Natural killer cell (primary cell): Measurements from ENCODE around the gene TNFRSF12A. TPM values are rescaled to one million over a fixed set of nuclear protein-coding genes. Genes with fewer than 3 reads are reported as not detected.

Experiments
- ATAC-seq, 3 donors: fragments of 150-1000 bp in 2 of 3; fragments of 200-7000 bp in 1 of 3; cut with Tn5 transposase; 1 replicate in 1 of 3; 2 replicates in 2 of 3; pipeline ENCODE4 v1.10.0; 2021; ENCODE audit warnings: mild to moderate bottlenecking in 2 of 3, moderate library complexity in 2 of 3
- DNase-seq, 2 donors: peaks; one replicate each; pipeline versions ENCODE4 v3.0.0 to v3.0.0-alpha.2; 2013 to 2021; ENCODE audit warnings: mixed read lengths in 1 of 2
- H3K27ac ChIP-seq: one replicate; pipeline ENCODE4 v1.5.1; 2013; ENCODE audit warnings: mild to moderate bottlenecking, low read length
- H3K27me3 ChIP-seq: one replicate; pipeline ENCODE4 v1.6.1; 2013; ENCODE audit warnings: low read length; ENCODE audit not compliant: control insufficient read depth, insufficient read depth
- H3K36me3 ChIP-seq: one replicate; pipeline ENCODE4 v1.6.1; 2013; ENCODE audit warnings: low read length; ENCODE audit not compliant: control insufficient read depth, insufficient read depth
- H3K4me1 ChIP-seq: one replicate; pipeline ENCODE4 v1.6.1; 2013; ENCODE audit warnings: low read length; ENCODE audit not compliant: control insufficient read depth, insufficient read depth
- H3K4me3 ChIP-seq: one replicate; pipeline ENCODE4 v1.5.1; 2013; ENCODE audit warnings: low read length
- H3K9me3 ChIP-seq: one replicate; pipeline ENCODE4 v1.6.1; 2013; ENCODE audit warnings: low read length; ENCODE audit not compliant: control insufficient read depth, insufficient read depth
- H3K27ac Mint-ChIP-seq, 2 donors: one replicate each; pipeline ENCODE4 v1.8.0; 2022; ENCODE audit warnings: mild to moderate bottlenecking in 2 of 2, mixed read lengths in 2 of 2, moderate library complexity in 1 of 2
- H3K27me3 Mint-ChIP-seq, 2 donors: one replicate each; pipeline ENCODE4 v1.8.0; 2022; ENCODE audit warnings: low read depth in 2 of 2, mixed read lengths in 2 of 2
- H3K36me3 Mint-ChIP-seq: one replicate; pipeline ENCODE4 v1.8.0; 2022; ENCODE audit warnings: mixed read lengths
- H3K4me1 Mint-ChIP-seq, 2 donors: one replicate each; pipeline ENCODE4 v1.8.0; 2022; ENCODE audit warnings: mixed read lengths in 2 of 2
- H3K4me3 Mint-ChIP-seq: one replicate; pipeline ENCODE4 v1.8.0; 2022; ENCODE audit warnings: mild to moderate bottlenecking, moderate library complexity, mixed read lengths
- H3K9me3 Mint-ChIP-seq, 2 donors: one replicate each; pipeline ENCODE4 v1.8.0; 2022; ENCODE audit warnings: mixed read lengths in 2 of 2
- CTCF ChIP-seq: fragments of 200-600 bp; IDR thresholded peaks from one replicate; pipeline ENCODE4 v1.8.0; 2022; ENCODE audit warnings: antibody characterized with exemption
- WGBS: methylation state at CpG from one replicate; pipeline ENCODE4 v1.1.7; 2013; ENCODE audit warnings: missing lambda C conversion rate; ENCODE audit not compliant: insufficient coverage; 5-methylcytosine and 5-hydroxymethylcytosine counted together
- intact Hi-C: fragments of 100-400 bp; cut with micrococcal nuclease; formaldehyde crosslinking; loops from one replicate; pipeline ENCODE4 v1.14.2; 2022
- total RNA-seq, 4 donors: library from RNA; stranded (reverse); fragments of 120-200 nt in 1 of 4; gene quantifications; one replicate each; pipeline versions ENCODE4 v1.2.3 to v1.2.4, GENCODE V29; 2013 to 2022

TNFRSF12A gene
- total RNA-seq, 3 donors from 2014 or later (not counting 1 experiment from before 2014, with no cell fraction given) = 2.4 to 3.7 (median 3.1) TPM

GRCh38 chr16:3057181-3058138 lies 37.3 kb downstream of the TNFRSF12A start:
- Mint-ChIP-seq H3K4me1 (peaks cover 30 to 58% of the 10 kb centered on the region in 2 donors), H3K27ac (peak overlapping the region; percentile 41 to 77), H3K4me3 (peak overlapping the region; percentile 93), H3K36me3 (no peaks in the 10 kb centered on the region), H3K27me3 (no peaks in the 10 kb centered on the region), H3K9me3 (no peaks in the 10 kb centered on the region)
- WGBS = 81% methylated on average over 22 of the region's 22 CpGs
- ATAC-seq = no peak
- Histone ChIP-seq H3K36me3 (peaks cover 15% of the 10 kb centered on the region), H3K27me3 (no peaks in the 10 kb centered on the region), H3K9me3 (no peaks in the 10 kb centered on the region), H3K4me3 (peak overlapping the region; percentile 93), H3K27ac (no peak overlapping the region), H3K4me1 (peaks cover 67% of the 10 kb centered on the region)
- DNase-seq = no peak
- intact Hi-C loops = loop anchor here (5.0 kb wide), 1 partner anchor 40 kb away; the partner anchor contains the start of gene ZSCAN10
- TF ChIP-seq CTCF = no peak

- Mint-ChIP-seq H3K4me1 (peaks cover 30 to 60% of the 10 kb centered on the region in 2 donors), H3K9me3 (no peaks in the 10 kb centered on the region), H3K27ac (peak overlapping the region; percentile 84 to 90), H3K4me3 (peak overlapping the region; percentile 93), H3K27me3 (no peaks in the 10 kb centered on the region), H3K36me3 (no peaks in the 10 kb centered on the region)
- 5% methylated on average over 77 of the region's 77 CpGs for WGBS
- DNase-seq (peak in 1 of 2 donors; percentile 76), ATAC-seq (peak; percentile 46 to 54 (median 52))
- Histone ChIP-seq H3K36me3 (peaks cover 15% of the 10 kb centered on the region), H3K4me3 (peak overlapping the region; percentile 93), H3K9me3 (no peaks in the 10 kb centered on the region), H3K27ac (peak overlapping the region; percentile 81), H3K27me3 (no peaks in the 10 kb centered on the region), H3K4me1 (peaks cover 60% of the 10 kb centered on the region)
- TF ChIP-seq CTCF = no peak
- intact Hi-C loops = loop anchor here (1.0 to 5.0 kb wide), 3 partner anchors 39 to 108 kb away; partner anchors contain the start of gene ZSCAN10
These were observed 38.2 kb downstream of the TNFRSF12A start for GRCh38 chr16:3058139-3059030.

- H3K36me3 ChIP-seq = peaks cover 11% of the 10 kb centered on the region
- H3K27me3 Mint-ChIP-seq = no peaks in the 10 kb centered on the region
- H3K9me3 ChIP-seq = no peaks in the 10 kb centered on the region
- peak; percentile 92 for TF ChIP-seq CTCF
- no peaks in the 10 kb centered on the region for H3K36me3 Mint-ChIP-seq
- no peaks in the 10 kb centered on the region for H3K9me3 Mint-ChIP-seq
- WGBS = under 1% methylated on average over 67 of the region's 67 CpGs
- intact Hi-C loops = loop anchor here (1.0 to 5.0 kb wide), 3 partner anchors 38 to 107 kb away; partner anchors contain the start of gene ZSCAN10
- H3K27ac Mint-ChIP-seq = peak overlapping the region; percentile 84 to 90
- H3K4me3 ChIP-seq = peak overlapping the region; percentile 93
- peak overlapping the region; percentile 81 for H3K27ac ChIP-seq
- DNase-seq (peak; percentile 90 to 95), ATAC-seq (peak; percentile 92 to 97 (median 94))
- no peaks in the 10 kb centered on the region for H3K27me3 ChIP-seq
- H3K4me1 Mint-ChIP-seq = peaks cover 22 to 57% of the 10 kb centered on the region in 2 donors
- peak overlapping the region; percentile 93 for H3K4me3 Mint-ChIP-seq
- H3K4me1 ChIP-seq = peaks cover 56% of the 10 kb centered on the region
These were observed 39.0 kb downstream of the TNFRSF12A start for GRCh38 chr16:3059041-3059722.
